Measurements from ENCODE around the gene SIRT3.

Gene SIRT3

DNA sequence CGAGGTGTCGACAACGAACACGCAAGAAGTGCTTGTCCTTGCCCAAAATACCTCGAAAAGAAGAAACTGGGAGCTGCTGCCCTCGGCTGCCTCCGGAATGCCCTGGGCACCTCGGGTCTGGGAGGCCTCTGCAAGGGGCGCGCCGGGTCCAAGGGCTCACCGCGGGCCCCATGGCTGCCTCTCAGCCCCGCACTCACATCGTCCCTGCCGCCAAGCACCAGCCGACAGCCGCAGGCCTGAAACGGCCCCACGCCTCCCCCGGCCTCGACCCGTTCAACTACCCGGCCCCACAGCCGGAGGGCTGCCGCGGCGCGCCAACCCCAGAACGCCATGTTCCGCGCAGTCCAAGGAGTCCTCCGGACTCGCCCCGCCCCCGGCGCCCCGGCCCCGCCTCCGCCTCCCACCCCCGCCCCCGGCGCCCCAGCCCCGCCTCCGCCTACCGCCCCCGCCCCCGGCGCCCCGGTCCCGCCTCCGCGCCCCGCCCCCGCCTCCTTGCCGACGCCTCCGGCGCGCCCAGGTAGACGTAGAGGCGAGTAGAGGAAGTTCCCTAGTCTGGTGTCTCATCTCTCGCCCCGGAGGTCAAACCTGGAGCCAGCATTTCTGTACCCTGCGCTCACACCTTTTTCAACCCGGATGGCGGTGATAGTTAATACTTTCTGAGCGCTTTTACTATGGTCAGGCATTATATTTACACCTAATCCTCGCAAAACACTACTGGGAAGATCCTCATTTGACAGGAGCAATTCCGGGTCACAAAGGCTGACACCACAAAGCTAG lies at the start of gene SIRT3:
TSS of gene SIRT3 (minus strand) at position 346 of the 777 bp plus-strand sequence. CDS start at position 332, 14 bp downstream.
- DNase-seq, result peak in 52 of 56 donors; percentile 15 to 84 (median 70)

DNA sequence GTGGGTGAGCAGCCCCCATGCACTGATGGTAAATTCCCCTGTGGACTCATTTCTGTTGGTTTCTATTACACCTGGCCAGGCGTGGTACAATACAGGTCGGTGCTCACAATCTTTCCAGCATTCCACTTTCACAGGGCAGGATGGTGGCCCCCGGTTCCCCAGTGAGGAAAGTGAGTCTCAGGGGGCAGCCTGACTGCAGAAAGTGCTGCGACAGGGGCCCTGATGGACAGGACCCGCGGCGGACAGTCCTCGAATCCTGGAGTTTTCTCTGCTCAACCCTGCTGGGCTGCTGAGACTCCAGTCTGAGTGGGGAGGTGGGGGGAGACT lies 49.7 kb upstream of the SIRT3 start:
- no peak for DNase-seq

DNA sequence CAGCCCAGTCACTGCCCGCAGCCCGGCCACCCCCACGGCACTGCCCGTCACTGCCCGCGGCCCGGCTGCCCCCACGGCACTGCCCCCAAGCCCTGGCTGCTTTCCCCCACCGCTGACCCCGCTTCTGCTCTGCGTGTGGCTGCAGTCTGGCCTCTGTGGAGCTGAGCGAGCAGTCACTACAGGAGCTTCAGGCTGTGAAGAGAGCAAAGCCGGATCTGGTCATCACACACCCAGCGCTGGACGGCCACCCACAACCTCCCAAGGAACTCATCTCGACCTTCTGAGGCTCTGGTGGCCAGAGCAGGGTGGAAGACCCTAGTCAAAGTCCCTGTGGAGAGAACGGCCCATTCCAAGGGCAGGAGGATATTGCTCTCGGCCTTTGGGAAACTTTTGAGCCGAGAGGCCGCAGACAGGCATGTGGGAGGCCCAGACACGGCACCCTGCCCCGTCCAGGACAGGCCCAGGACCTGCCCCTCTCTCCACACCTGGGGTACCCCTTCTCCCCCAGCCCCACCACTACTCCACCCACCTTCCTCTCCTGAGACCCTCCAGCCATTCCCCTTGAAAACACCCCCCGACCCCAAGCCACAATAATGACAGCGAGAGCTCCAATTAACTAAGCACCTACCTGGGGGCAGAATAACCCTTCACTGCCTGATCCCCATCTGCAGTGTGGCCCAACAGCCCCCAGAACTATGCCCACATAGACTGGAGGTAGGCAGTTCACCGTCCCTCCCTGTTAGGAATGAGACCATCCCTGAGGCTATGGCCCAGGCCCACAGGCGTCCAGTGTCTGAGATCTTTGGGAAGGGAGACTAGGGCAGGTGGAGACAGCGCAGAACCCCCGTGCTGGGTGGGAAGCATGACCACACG lies 49.1 kb upstream of the SIRT3 start:
- DNase-seq, result no peak

DNA sequence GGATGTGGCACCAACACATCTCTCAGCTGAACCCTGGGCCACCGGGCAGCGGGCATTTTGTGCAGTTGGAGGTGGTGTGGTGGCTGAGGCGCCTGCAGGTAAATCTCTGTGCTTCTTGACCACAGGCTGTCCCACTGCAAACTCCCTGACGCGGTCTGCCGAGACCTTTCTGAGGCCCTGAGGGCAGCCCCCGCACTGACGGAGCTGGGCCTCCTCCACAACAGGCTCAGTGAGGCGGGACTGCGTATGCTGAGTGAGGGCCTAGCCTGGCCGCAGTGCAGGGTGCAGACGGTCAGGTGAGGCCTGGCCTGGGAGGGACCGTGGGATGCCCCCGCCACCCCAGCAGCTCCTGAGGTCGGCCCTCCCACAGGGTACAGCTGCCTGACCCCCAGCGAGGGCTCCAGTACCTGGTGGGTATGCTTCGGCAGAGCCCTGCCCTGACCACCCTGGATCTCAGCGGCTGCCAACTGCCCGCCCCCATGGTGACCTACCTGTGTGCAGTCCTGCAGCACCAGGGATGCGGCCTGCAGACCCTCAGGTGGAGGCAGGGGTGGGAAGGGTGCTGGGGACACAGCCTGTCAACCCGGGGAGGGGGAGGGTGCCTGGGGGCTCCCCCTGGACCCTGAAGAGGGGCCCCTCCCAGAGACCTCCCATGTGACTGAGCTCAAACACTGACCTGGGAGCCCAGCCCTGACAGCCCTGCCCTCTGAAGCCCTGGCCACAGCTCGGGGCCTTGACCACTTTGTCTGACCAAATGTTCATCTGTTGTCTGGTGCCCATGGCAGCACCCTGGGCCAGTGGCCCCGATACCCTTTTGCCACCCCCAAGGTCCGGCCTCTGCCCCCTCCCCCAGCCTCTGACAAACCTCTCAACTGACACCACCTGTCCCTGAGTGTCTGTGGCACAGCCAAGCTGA lies 48.2 kb upstream of the SIRT3 start:
- DNase-seq, result no peak

DNA sequence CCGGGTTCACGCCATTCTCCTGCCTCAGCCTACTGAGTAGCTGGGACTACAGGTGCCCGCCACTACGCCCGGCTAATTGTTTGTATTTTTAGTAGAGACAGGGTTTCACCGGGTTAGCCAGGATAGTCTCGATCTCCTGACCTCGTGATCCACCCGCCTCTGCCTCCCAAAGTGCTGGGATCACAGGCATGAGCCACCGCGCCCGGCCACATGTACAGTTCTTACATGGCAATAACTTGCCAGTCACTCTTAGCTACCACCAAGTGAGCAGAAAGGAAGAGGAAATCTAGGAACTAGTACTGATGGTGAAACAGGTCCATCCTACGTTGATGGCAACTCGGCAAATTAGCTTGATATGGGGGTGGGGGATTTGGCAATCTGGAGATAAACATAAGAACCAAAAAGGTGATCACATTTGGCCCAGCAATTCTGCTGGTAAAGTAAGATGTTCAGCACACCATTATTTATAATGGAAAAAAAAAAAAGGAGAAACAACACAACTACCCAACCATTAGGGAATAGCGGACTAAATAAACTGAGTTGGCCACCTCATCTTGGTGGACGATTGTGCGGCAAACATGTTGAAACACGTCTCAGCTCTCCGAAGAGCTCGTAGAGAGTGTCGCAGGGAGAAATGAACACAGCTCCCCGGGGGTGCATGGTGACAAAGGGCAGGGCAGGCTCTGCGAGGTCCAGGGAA lies 47.4 kb upstream of the SIRT3 start:
- DNase-seq, result no peak

DNA sequence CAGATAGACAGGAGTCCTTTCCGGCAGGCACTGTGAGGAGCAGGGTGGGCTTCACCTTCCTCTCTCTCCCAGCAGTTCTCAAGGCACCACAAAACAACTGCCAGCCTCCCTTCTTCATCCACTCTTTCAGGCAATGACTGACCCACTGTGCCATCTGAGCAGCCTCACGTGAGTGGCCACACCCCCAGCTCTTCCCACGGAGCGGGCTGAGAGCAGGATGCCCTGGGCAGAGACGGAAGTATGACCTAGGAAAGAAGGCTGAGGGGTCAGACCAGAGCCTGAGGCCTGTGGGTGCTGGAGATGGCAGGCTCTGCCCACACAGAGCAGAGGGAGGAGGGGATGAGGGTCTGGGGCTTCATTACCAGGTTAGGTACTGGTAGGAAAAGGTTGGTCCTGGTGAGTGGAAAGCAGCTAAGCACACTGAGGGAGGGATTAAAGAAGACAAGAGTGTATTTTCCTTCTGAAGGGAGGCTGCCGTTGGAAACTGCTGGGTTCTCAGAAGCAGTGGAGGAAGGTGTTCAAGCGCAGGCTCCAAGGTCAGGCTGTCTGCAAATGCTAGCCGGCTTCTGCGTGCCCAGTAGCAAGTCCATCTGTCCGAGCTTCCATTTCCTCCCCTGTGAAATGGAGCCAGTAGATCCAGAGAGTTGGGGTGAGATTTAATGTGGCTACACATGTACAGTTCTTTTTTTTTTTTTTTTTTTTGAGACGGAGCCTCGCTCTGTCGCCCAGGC lies 46.7 kb upstream of the SIRT3 start:
- DNase-seq, result no peak

DNA sequence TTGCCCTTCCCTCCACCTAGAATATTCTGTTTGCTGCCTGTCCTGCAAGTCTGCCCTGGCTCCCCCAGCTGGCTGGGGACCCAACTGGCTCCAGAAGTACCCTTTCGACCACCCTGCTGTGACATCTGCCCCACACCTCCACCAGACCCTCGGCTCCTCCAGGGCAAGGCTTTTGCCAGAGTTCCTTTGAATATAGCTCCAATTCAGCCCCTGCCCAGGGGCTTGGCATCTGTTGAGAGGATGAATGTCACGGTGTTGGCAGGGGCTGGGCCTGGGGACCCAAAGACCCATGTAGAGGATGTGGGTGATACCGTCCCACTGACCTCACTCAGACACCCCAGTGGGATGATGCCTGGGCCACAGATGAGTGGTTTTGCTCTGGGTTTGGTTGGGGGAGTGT lies 46.0 kb upstream of the SIRT3 start:
- DNase-seq, result no peak

DNA sequence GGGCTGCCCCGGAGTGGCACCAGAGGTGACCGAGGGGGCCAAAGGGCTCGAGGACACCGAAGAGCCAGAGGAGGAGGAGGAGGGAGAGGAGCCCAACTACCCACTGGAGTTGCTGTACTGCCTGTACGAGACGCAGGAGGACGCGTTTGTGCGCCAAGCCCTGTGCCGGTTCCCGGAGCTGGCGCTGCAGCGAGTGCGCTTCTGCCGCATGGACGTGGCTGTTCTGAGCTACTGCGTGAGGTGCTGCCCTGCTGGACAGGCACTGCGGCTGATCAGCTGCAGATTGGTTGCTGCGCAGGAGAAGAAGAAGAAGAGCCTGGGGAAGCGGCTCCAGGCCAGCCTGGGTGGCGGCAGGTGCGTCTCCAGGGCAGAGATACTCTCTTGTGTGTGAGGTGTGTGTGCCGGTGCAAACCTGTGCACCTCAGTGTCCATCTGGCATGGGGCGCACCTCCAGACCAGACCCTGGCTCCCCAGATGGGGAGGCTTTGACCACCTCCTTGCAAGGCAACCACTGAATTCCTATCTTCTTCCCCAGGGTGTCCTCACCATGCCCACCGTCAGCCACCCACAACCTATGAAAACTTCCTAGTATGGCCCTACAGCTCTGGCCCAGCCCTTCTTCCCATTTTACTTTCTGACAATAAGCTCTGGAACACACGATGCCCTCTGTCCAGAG lies 45.5 kb upstream of the SIRT3 start:
- DNase-seq, result no peak

DNA sequence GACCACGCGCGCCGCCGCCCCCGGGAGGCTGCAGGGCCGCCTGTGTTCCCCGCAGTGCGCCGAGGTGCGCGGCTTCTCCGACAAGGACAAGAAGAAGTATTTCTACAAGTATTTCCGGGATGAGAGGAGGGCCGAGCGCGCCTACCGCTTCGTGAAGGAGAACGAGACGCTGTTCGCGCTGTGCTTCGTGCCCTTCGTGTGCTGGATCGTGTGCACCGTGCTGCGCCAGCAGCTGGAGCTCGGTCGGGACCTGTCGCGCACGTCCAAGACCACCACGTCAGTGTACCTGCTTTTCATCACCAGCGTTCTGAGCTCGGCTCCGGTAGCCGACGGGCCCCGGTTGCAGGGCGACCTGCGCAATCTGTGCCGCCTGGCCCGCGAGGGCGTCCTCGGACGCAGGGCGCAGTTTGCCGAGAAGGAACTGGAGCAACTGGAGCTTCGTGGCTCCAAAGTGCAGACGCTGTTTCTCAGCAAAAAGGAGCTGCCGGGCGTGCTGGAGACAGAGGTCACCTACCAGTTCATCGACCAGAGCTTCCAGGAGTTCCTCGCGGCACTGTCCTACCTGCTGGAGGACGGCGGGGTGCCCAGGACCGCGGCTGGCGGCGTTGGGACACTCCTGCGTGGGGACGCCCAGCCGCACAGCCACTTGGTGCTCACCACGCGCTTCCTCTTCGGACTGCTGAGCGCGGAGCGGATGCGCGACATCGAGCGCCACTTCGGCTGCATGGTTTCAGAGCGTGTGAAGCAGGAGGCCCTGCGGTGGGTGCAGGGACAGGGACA lies 44.8 kb upstream of the SIRT3 start:
- no peak for DNase-seq

DNA sequence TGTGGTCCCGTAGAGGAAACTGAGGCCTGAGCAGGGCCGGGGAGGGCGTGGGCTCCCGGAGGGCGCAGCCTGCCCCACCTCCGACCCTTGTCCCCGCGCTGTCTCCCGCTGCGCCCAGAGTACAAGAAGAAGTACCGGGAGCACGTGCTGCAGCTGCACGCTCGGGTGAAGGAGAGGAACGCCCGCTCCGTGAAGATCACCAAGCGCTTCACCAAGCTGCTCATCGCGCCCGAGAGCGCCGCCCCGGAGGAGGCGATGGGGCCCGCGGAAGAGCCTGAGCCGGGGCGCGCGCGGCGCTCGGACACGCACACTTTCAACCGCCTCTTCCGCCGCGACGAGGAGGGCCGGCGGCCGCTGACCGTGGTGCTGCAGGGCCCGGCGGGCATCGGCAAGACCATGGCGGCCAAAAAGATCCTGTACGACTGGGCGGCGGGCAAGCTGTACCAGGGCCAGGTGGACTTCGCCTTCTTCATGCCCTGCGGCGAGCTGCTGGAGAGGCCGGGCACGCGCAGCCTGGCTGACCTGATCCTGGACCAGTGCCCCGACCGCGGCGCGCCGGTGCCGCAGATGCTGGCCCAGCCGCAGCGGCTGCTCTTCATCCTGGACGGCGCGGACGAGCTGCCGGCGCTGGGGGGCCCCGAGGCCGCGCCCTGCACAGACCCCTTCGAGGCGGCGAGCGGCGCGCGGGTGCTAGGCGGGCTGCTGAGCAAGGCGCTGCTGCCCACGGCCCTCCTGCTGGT lies 44.0 kb upstream of the SIRT3 start:
- DNase-seq, result no peak

DNA sequence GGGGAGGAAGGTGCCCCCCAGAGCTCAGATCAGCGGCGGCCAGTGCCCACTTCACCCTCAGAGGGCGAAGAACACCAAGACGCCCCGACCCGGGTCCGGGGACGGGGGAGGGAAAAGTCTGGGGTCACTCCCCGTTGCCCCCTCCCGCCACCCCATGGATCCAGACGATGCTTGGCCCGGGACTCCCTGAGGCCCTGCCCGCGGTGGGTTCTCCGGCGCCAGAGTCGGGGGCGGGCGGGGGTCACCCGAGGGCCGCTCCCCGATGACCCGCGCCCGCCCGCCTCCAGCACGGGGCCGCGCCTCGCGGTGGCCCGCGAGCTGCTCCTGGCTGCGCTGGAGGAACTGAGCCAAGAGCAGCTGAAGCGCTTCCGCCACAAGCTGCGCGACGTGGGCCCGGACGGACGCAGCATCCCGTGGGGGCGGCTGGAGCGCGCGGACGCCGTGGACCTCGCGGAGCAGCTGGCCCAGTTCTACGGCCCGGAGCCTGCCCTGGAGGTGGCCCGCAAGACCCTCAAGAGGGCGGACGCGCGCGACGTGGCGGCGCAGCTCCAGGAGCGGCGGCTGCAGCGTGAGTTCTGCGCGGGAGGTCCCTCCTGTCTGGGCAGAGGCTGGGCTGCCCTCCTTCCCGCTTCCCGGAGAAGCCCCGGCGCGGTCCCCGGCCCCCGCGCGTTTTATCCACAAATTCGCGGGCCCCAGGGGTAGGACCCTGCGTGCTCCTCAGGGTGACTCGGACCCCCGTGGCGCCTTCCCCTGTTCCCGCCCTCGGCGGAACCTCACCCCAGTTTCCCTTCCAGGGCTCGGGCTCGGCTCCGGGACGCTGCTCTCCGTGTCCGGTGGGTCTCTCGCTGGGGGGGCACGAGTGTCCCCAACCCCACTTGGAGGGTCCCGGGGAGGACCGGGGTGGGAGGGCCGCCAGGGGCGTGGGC lies 43.2 kb upstream of the SIRT3 start:
- no peak for DNase-seq

DNA sequence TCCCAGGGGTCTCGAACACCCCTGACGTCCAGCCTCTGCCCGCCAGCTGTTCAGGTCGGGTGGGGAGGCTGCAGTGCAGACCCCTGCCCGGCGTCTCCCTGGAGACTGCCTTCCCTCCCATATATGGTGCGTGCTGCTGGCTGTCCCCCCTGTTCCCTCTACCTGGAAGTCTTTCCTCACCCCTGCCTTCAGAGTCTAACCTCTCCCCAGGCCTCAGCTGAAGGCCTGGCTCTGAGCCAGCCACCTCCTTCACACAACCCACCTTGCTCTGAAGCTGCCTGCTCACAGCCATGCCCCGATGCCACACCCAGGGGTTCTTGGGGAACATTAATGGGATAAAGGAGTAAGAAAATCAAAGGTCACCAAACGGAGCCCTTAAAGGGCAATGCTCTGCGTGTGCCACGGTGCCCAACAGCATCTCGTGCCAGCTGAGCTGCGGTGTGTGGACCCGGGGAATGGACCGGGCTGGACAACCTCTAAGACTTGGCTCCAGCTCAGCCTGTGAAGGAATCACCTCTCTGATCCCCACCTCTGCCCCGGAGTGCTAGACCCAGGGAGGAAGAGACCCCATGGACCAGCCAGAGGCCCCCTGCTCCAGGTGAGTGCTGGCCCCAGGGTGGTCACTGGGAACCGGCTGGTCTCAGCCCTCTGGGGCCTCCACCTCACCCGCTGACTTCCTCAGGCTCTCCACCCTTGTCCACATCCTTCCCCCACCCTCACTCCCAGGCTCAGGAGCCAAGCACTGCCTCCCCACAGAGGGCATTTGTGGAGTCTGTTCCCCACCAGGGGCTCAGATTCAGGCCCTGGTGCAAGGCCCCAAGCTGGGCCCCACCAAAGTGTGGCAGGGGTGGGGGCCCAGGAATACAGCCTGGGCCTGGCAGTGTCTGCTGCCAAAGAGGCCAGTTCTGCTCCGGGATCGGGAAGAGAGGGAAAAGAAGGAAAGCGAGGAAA lies 42.1 kb upstream of the SIRT3 start, which contains the start of gene NLRP6:
TSS of gene NLRP6 (plus strand) at position 407 of the 951 bp plus-strand sequence. CDS start at position 570, 163 bp downstream.
- no peak for DNase-seq

DNA sequence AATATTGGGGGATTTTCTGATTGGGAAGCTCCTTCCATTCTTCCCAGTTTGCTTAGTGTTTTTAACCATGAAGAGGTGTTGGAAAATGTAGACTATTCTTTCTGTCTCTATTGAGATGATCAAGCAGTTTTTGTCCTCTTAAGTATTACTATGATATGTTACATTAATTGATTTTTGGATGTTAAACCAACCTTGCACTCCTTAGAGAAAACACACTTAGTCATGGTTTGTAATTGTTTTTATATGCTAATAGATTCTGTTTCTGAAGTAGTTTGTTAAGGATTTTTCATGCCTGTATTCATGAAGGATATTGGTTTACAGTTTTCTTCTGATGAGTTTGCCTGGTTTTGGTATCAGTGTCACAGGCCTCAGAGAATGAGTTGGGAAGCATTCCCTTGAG lies 40.1 kb upstream of the SIRT3 start:
- DNase-seq, result no peak

DNA sequence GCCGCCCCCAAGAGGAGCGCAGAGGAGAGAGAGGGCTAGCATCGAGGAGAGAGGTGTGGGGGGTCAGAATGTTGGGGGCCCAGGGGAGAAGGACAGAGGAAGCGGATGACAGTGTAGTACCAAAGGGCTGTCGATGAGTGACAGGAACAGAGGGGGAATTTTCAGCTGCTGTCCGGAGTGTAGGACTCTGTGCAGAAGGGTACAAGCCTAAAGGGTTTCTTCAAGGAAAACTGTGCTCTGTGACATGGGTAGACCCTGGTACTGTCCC lies 36.7 kb upstream of the SIRT3 start:
- no peak for DNase-seq

DNA sequence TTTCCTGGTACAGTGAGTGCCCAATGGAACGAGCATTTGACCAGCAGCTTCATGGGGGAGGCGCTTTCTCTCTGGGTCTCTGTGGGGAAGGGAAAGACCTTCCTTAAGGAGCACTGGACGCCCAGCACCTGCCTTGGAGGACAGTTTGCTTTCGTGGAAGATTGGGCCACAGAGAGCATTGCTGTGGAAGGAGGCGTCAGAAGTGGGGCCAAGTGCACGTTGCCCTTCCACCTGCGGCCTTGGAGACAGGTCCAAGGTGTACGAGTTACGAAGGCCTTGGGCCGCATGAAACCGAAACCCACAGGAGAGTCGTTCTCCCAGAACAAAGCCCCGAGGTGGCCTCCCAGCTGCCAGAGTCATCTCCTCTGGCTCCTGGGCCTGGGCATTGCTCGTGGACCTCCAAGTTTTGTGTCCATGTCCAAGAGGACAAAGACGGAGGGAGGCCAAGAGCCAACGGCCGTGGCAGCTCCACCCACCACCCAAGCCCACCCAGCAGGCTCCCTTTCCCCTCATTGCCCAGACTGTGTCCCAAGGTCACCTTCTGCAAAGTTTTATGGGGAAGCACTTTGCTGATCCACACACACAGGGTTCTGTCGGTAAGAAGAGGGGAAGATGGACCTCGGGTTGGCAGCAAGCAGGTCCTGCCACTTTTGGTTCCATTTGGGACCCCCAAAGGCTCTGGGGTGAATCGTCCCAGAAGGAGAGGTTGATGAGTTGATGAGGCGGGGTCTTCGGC lies 36.2 kb upstream of the SIRT3 start:
- no peak for DNase-seq
